ENCODE measurements around the gene CHPF. TPM values are rescaled to one million over a fixed set of nuclear protein-coding genes. Genes with fewer than 3 reads are reported as not detected.

CHPF gene
- total RNA-seq, 4 donors from 2014 or later, result 32.6 to 70.8 (median 45.5) TPM

DNA sequence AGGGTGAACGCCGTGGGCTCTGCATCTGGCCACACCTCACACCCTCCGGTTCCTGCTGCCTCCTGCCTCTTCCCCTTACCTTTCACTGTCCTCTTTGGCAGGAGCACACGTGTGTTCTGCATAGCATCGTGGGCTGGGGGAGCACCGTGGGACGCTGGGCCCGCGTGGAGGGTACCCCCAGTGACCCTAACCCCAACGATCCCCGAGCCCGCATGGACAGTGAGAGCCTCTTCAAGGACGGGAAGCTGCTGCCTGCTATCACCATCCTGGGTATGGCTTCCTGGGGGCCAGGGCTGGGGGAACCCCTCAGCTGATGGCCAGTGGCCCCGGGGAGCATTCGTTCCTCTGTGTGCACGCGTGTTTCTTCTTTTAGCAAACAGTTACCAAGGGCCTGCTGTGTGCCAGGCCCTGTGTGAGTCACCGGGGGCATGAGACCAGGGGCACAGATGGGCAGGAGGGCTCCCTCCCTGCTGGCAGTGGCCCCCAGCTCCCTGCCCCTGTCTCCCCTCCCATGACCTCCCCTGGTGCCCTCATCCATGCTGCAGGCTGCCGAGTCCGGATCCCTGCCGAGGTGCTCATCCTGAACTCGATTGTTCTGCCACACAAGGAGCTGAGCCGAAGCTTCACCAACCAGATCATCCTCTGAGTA is 37.3 kb downstream of the CHPF start:
- TF ChIP-seq CTCF (IDR thresholded peaks at IDR 0.05), result no peak
- ATAC-seq (ENCODE audit: low FRiP score), result no peak

GRCh38 chr2:219505585-219505984 is 38.0 kb downstream of the CHPF start:
- ATAC-seq (ENCODE audit: low FRiP score) (no peak), DNase-seq (ENCODE audit: low spot score) (no peak)
- no peak for TF ChIP-seq CTCF (IDR thresholded peaks at IDR 0.05)

More for the DNA sequence above, 37.3 kb downstream of the CHPF start:
- DNase-seq (ENCODE audit: low spot score), result no peak

DNA sequence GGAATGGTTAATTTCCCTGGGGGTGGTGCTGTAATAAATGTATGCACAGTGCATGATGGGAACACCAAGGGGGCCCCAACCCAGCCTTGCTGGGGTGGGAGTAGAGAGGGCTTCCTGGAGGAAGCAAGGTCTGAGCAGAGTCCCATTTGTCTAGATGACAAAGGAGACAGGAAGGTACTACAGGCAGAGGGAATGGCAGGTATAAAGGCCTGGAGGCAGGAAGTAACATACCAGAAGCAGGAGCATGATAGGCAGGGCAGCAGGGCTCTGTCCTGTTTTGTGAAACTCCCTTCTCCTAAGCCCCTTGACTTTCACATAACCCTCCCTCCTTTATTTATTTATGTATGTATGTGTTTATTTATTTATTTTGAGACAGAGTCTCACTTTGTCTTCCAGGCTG is 41.0 kb downstream of the CHPF start:
- no peak for ATAC-seq (ENCODE audit: low FRiP score)
- no peak for TF ChIP-seq CTCF (IDR thresholded peaks at IDR 0.05)
- DNase-seq (ENCODE audit: low spot score), result no peak

GRCh38 chr2:219501849-219502248 is 41.8 kb downstream of the CHPF start:
- ATAC-seq (ENCODE audit: low FRiP score), result no peak
- DNase-seq (ENCODE audit: low spot score), result no peak
- no peak for TF ChIP-seq CTCF (IDR thresholded peaks at IDR 0.05)

- no peak for DNase-seq (ENCODE audit: low spot score)
- TF ChIP-seq CTCF (IDR thresholded peaks at IDR 0.05), result no peak
- no peak for ATAC-seq (ENCODE audit: low FRiP score)
Measured at GRCh38 chr2:219500135-219500534, 43.5 kb downstream of the CHPF start.

- ATAC-seq (ENCODE audit: low FRiP score) (no peak), DNase-seq (ENCODE audit: low spot score) (no peak)
- no peak for TF ChIP-seq CTCF (IDR thresholded peaks at IDR 0.05)
Measured at GRCh38 chr2:219499555-219499954, 44.1 kb downstream of the CHPF start.

- no peak for DNase-seq (ENCODE audit: low spot score)
- ATAC-seq (ENCODE audit: low FRiP score), result no peak
- no peak for TF ChIP-seq CTCF (IDR thresholded peaks at IDR 0.05)
Measured at GRCh38 chr2:219499058-219499307, 44.6 kb downstream of the CHPF start.
